Measurements from ENCODE around the gene CDKN2B-AS1.

DNA sequence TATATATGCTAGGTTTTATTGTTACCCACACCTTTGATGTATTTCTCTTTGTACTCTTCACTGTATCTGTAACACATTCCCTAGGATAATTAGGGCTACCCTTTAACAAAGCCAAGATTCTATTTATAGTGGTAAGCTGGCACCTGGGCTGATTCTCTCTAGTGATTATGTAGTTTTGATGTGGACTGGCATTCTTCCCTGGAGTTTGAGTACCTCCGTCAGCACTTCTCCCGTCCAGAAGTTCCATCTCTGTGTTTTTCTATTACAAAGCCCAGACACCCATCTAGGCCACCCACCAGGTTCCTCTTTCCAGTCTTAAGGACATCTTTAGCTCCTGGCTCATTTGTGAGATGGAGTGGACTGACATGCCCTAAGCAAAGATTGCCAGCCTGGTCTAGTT is 70.4 kb downstream of the CDKN2B-AS1 start:
- TF ChIP-seq POLR2AphosphoS5 (IDR thresholded peaks at IDR 0.05; ENCODE audit: low read depth, low read length) (no peak), POLR2A (IDR thresholded peaks at IDR 0.05; ENCODE audit: low read depth, low read length) (no peak), TAF1 (IDR thresholded peaks at IDR 0.05; ENCODE audit: low read depth, low read length) (no peak)

All from GM12891 (cell line).